Erythroblast (primary cell): Measurements from ENCODE around the gene SETBP1.

Source experiments
- GATA1 ChIP-seq: IDR thresholded peaks from 2 replicates; pipeline ENCODE4 v1.6.1; 2011; ENCODE audit warnings: low read depth, mild to moderate bottlenecking, control low read depth, low read length, moderate library complexity
- POLR2A ChIP-seq: IDR thresholded peaks from 2 replicates; pipeline ENCODE4 v1.6.1; 2011; ENCODE audit warnings: mild to moderate bottlenecking, low read length

- no peak for TF ChIP-seq POLR2A
- no peak for TF ChIP-seq GATA1
These were observed 331.6 kb downstream of the SETBP1 start for GRCh38 chr18:45012286-45012685.
